IMR-90 (cell line): Measurements from ENCODE around the gene CNOT6.

ENCODE experiments used
- BHLHE40 ChIP-seq: fragments of 150-350 bp; IDR thresholded peaks from 2 replicates; pipeline ENCODE4 v1.6.1; 2016; ENCODE audit warnings: mild to moderate bottlenecking, low read depth, low read length
- CHD1 ChIP-seq: IDR thresholded peaks from 2 replicates; pipeline ENCODE4 v1.6.1; 2012; ENCODE audit warnings: low read depth, low read length, improper control_type of control experiment
- ELK1 ChIP-seq: fragments of 150-350 bp; IDR thresholded peaks from 2 replicates; pipeline ENCODE4 v1.6.1; 2016; ENCODE audit warnings: low read depth, mild to moderate bottlenecking, low read length, moderate library complexity, borderline replicate concordance
- FOS ChIP-seq: fragments of 150-350 bp; IDR thresholded peaks from 2 replicates; pipeline ENCODE4 v1.6.1; 2016; ENCODE audit warnings: low read depth, low read length
- MAFK ChIP-seq: IDR thresholded peaks from 2 replicates; pipeline ENCODE4 v1.6.1; 2012; ENCODE audit warnings: low read depth, low read length, improper control_type of control experiment
- MAZ ChIP-seq: IDR thresholded peaks from 2 replicates; pipeline ENCODE4 v1.6.1; 2012; ENCODE audit warnings: low read depth, mild to moderate bottlenecking, low read length, improper control_type of control experiment, moderate library complexity, borderline replicate concordance
- MXI1 ChIP-seq: IDR thresholded peaks from 2 replicates; pipeline ENCODE4 v1.6.1; 2012; ENCODE audit warnings: low read depth, mild to moderate bottlenecking, low read length, moderate library complexity, borderline replicate concordance
- NFE2L2 ChIP-seq: fragments of 150-350 bp; IDR thresholded peaks from 2 replicates; pipeline ENCODE4 v1.6.1; 2016; ENCODE audit warnings: low read depth, mild to moderate bottlenecking, low read length
- POLR2A ChIP-seq: IDR thresholded peaks from 2 replicates; pipeline ENCODE4 v1.6.1; 2012; ENCODE audit warnings: mild to moderate bottlenecking, low read depth, low read length
- RAD21 ChIP-seq: IDR thresholded peaks from 2 replicates; pipeline ENCODE4 v1.6.1; 2012; ENCODE audit warnings: low read length, improper control_type of control experiment
- RFX5 ChIP-seq: IDR thresholded peaks from 2 replicates; pipeline ENCODE4 v1.8.0; 2012; ENCODE audit warnings: low read depth, mild to moderate bottlenecking, low read length, moderate library complexity
- USF2 ChIP-seq: fragments of 150-350 bp; IDR thresholded peaks from 2 replicates; pipeline ENCODE4 v1.6.1; 2017; ENCODE audit warnings: mild to moderate bottlenecking, antibody characterized with exemption, low read length, low read depth
- TF ChIP-seq, protein P1 (sequence below): conservative IDR thresholded peaks from 2 replicates; pipeline ENCODE4 v1.5.1; 2012; ENCODE audit warnings: mild to moderate bottlenecking, low read depth, low read length, improper control_type of control experiment

- TF ChIP-seq, protein P1, sequence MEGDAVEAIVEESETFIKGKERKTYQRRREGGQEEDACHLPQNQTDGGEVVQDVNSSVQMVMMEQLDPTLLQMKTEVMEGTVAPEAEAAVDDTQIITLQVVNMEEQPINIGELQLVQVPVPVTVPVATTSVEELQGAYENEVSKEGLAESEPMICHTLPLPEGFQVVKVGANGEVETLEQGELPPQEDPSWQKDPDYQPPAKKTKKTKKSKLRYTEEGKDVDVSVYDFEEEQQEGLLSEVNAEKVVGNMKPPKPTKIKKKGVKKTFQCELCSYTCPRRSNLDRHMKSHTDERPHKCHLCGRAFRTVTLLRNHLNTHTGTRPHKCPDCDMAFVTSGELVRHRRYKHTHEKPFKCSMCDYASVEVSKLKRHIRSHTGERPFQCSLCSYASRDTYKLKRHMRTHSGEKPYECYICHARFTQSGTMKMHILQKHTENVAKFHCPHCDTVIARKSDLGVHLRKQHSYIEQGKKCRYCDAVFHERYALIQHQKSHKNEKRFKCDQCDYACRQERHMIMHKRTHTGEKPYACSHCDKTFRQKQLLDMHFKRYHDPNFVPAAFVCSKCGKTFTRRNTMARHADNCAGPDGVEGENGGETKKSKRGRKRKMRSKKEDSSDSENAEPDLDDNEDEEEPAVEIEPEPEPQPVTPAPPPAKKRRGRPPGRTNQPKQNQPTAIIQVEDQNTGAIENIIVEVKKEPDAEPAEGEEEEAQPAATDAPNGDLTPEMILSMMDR, result no peak
- TF ChIP-seq POLR2A, result no peak
- no peak for TF ChIP-seq ELK1
- TF ChIP-seq BHLHE40, result no peak
- no peak for TF ChIP-seq USF2
- TF ChIP-seq FOS, result no peak
- TF ChIP-seq MXI1, result no peak
- no peak for TF ChIP-seq RFX5
- TF ChIP-seq NFE2L2, result no peak
- no peak for TF ChIP-seq MAFK
- no peak for TF ChIP-seq CHD1
- TF ChIP-seq MAZ, result no peak
- TF ChIP-seq RAD21, result no peak
Measured at GRCh38 chr5:180523629-180524466, 29.7 kb downstream of the CNOT6 start.
